K562 (cell line): Measurements from ENCODE around the gene TTLL11. TPM values are rescaled to one million over a fixed set of nuclear protein-coding genes. Genes with fewer than 3 reads are reported as not detected.
A peak's percentile ranks its signal among the peaks of the same experiment; 100 is the strongest.

Experiments used
- ATAC-seq: fragments of 200-7000 bp; cut with Tn5 transposase; 3 replicates; pipeline ENCODE4 v1.9.1; 2020; ENCODE audit warnings: moderate library complexity
- BruUV-seq: library from RNA; stranded (reverse); fragments of 400-500 nt; replicated peaks from 2 replicates; lab custom pipeline; 2021; lab: Mats Ljungman, UMichigan
- CTCF ChIA-PET: fragments of 300-600 bp; formaldehyde crosslinking; extraction: SDS; loops from one replicate; lab custom pipeline; 2021; ENCODE audit warnings: low intra/inter-chr PET ratio; lab: Yijun Ruan, JAX
- POLR2A ChIA-PET: fragments of 300-600, 350-650 bp; sonication (Branson Sonifier 250); formaldehyde crosslinking; extraction: SDS; loops from one replicate; lab custom pipeline; 2021; ENCODE audit warnings: antibody characterized with exemption, inconsistent platforms; lab: Yijun Ruan, JAX
- DNase-seq, 4 experiments: peaks; one replicate each; pipeline versions ENCODE4 v3.0.0 to v3.0.0-alpha.2; 2011 to 2018; ENCODE audit warnings: low spot score in 3 of 4, mixed read lengths in 3 of 4; ENCODE audit errors: extremely low read depth in 1 of 4
- FAIRE-seq: peaks from 2 replicates; lab custom pipeline; 2011; peaks lifted over from hg19 to GRCh38; lab: Jason Lieb, UNC
- H2AFZ ChIP-seq: 2 replicates; pipeline ENCODE4 v1.6.0; 2011; ENCODE audit warnings: low read depth, low read length, control low read depth, inconsistent platforms
- H3K27ac ChIP-seq: fragments of 200-600 bp; 3 replicates; pipeline ENCODE4 v1.8.0; 2011; ENCODE audit warnings: low read depth, mild to moderate bottlenecking, control low read depth, inconsistent platforms, low read length, moderate library complexity, mixed read lengths; ENCODE audit errors: extremely low read depth
- H3K27me3 ChIP-seq, 2 experiments: fragments of 300-600 bp in 1 of 2; 2 replicates in 1 of 2; 3 replicates in 1 of 2; pipeline versions ENCODE4 v1.6.0 to v1.8.0; 2011; ENCODE audit warnings: inconsistent platforms in 2 of 2, low read length in 2 of 2, mild to moderate bottlenecking in 1 of 2, mixed read lengths in 1 of 2, moderate library complexity in 1 of 2; ENCODE audit not compliant: control insufficient read depth in 2 of 2, insufficient read depth in 2 of 2
- H3K36me3 ChIP-seq: fragments of 300-600 bp; 3 replicates; pipeline ENCODE4 v1.8.0; 2011; ENCODE audit warnings: mild to moderate bottlenecking, low read length, inconsistent platforms; ENCODE audit not compliant: control insufficient read depth, insufficient read depth
- H3K4me1 ChIP-seq, 2 experiments: fragments of 200-600 bp in 1 of 2; replicated peaks in 1 of 2; 2 replicates in 1 of 2; 3 replicates in 1 of 2; pipeline versions ENCODE4 v1.5.1 to v1.8.0; 2011; ENCODE audit warnings: inconsistent platforms in 2 of 2, low read length in 2 of 2, mild to moderate bottlenecking in 1 of 2, mixed read lengths in 1 of 2, moderate library complexity in 1 of 2; ENCODE audit not compliant: control insufficient read depth in 2 of 2, insufficient read depth in 2 of 2
- H3K4me2 ChIP-seq: 2 replicates; pipeline ENCODE4 v1.6.1; 2011; ENCODE audit warnings: low read length, control low read depth, inconsistent platforms, mixed read lengths; ENCODE audit not compliant: insufficient read depth
- H3K4me3 ChIP-seq: fragments of 200-600 bp; sonication (generic), shearing (Covaris generic); 2 replicates; pipeline ENCODE4 v1.5.1; 2016; ENCODE audit warnings: control low read depth, inconsistent platforms
- H3K79me2 ChIP-seq: fragments of 200-600 bp; 3 replicates; pipeline ENCODE4 v1.8.0; 2011; ENCODE audit warnings: low read length, inconsistent platforms; ENCODE audit not compliant: control insufficient read depth, insufficient read depth
- H3K9ac ChIP-seq, 2 experiments: 2 replicates each; pipeline versions ENCODE4 v1.6.0 to v1.6.1; 2011; ENCODE audit warnings: low read depth in 2 of 2, low read length in 2 of 2, control low read depth in 1 of 2, inconsistent platforms in 1 of 2, mild to moderate bottlenecking in 1 of 2, mixed read lengths in 1 of 2; ENCODE audit not compliant: insufficient read depth in 1 of 2
- H3K9me1 ChIP-seq: one replicate; pipeline ENCODE4 v1.6.0; 2011; ENCODE audit warnings: inconsistent platforms, mild to moderate bottlenecking, low read length, moderate library complexity; ENCODE audit not compliant: control insufficient read depth, insufficient read depth
- H3K9me3 ChIP-seq: replicated peaks from 2 replicates; pipeline ENCODE4 v1.5.1; 2011; ENCODE audit warnings: low read depth, low read length, inconsistent platforms; ENCODE audit not compliant: control insufficient read depth, insufficient read depth
- H4K20me1 ChIP-seq: replicated peaks from 2 replicates; pipeline ENCODE4 v1.6.1; 2011; ENCODE audit warnings: low read length, inconsistent platforms, mixed read lengths; ENCODE audit not compliant: control insufficient read depth, insufficient read depth
- DMBX1 ChIP-seq: fragments of 250-450 bp; sonication (Bioruptor Pico); IDR thresholded peaks from 2 replicates; pipeline ENCODE4 v1.8.0; 2022; ENCODE audit warnings: inconsistent platforms, mild to moderate bottlenecking, moderate library complexity, borderline replicate concordance
- MAZ ChIP-seq, 2 experiments: fragments of 450-650 bp in 1 of 2; sonication (generic) in 1 of 2; formaldehyde crosslinking; IDR thresholded peaks in 1 of 2; conservative IDR thresholded peaks in 1 of 2; 2 replicates each; pipeline versions ENCODE4 v1.4.0 to v1.5.0; 2020; ENCODE audit warnings: mild to moderate bottlenecking in 1 of 2, missing genetic modification reagents in 1 of 2
- ZFP30 ChIP-seq: fragments of 250-450 bp; sonication (Bioruptor Pico); IDR thresholded peaks from 2 replicates; pipeline ENCODE4 v1.8.0; 2022; ENCODE audit warnings: moderate library complexity, mild to moderate bottlenecking, inconsistent platforms, borderline replicate concordance
- WGBS: fragments of 100-300 bp; shearing (Covaris generic); methylation state at CpG from one replicate; pipeline ENCODE4 v1.1.6; 2016; ENCODE audit warnings: low coverage, mixed read lengths; ENCODE audit not compliant: insufficient coverage; ENCODE audit errors: missing lambda C conversion rate; 5-methylcytosine and 5-hydroxymethylcytosine counted together
- in situ Hi-C: fragments of 300-500 bp; cut with MboI; formaldehyde crosslinking; loops from 4 replicates; pipeline ENCODE4 v1.15.0; 2018; ENCODE audit warnings: inconsistent platforms, mixed read lengths
- intact Hi-C: fragments of 100-400 bp; cut with micrococcal nuclease; formaldehyde crosslinking; loops from 2 replicates; pipeline ENCODE4 v1.14.2; 2022
- polyA plus RNA-seq, 8 experiments: library from polyadenylated mRNA; depleted of rRNA in 4 of 8; stranded (reverse) in 5 of 8; unstranded in 3 of 8; fragments of >200 nt; fragmentation: Nextera tagmentation in 2 of 8; fragmentation: Illumina TruSeq in 1 of 8; extraction: Ambion mirVana in 2 of 8; extraction: Trizol in 1 of 8; gene quantifications; 2 replicates each; pipeline versions ENCODE4 v1.2.1 to v1.2.3, GENCODE V29; 2011 to 2014; ENCODE audit warnings: inconsistent platforms in 1 of 8, missing spikeins in 1 of 8
- total RNA-seq, 7 experiments: library from RNA; depleted of rRNA in 6 of 7; stranded (reverse); fragments of >200 nt in 6 of 7; fragmentation: Illumina TruSeq in 2 of 7; extraction: Trizol in 2 of 7; gene quantifications; 2 replicates each; pipeline versions ENCODE4 v1.2.1 to v1.2.3, GENCODE V29; 2011 to 2021; ENCODE audit warnings: low replicate concordance in 1 of 7
- TF ChIP-seq, protein P1 (sequence below): sonication (generic); formaldehyde crosslinking; IDR thresholded peaks from 2 replicates; pipeline ENCODE4 v1.8.0; 2022; ENCODE audit warnings: mild to moderate bottlenecking, missing genetic modification reagents
- TF ChIP-seq, protein P2 (sequence below), 2 experiments: fragments of 450-650 bp; formaldehyde crosslinking in 1 of 2; IDR thresholded peaks; 2 replicates each; pipeline versions ENCODE4 v1.4.0 to v1.6.1; 2014 to 2020; ENCODE audit warnings: mild to moderate bottlenecking in 2 of 2, borderline replicate concordance in 1 of 2, low read depth in 1 of 2

TTLL11 gene
- total and polyA plus RNA-seq, 9 of the 15 experiments (the other 6 are each of a cell fraction or from before 2014, with no cell fraction given) = 0.83 to 4.4 (median 2.7) TPM

DNA sequence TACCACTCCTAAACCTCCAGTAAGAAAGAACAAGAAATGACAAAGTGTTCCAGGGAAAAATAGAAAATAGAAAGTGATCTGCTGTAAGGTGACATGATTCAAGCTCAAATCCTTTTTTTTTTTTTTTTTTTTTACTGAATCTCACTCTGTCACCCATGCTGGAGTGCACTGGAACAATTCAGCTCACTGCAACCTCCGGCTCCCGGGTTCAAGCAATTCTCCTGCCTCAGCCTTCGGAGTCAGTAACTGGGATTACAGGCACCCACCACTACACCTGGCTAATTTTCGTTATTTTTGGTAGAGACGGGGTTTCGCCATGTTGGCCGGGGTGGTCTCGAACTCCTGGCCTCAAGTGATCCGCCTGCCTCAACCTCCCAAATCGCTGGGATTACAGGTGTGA is 35.9 kb downstream of the TTLL11 start (continued):
- TF ChIP-seq, protein P1, sequence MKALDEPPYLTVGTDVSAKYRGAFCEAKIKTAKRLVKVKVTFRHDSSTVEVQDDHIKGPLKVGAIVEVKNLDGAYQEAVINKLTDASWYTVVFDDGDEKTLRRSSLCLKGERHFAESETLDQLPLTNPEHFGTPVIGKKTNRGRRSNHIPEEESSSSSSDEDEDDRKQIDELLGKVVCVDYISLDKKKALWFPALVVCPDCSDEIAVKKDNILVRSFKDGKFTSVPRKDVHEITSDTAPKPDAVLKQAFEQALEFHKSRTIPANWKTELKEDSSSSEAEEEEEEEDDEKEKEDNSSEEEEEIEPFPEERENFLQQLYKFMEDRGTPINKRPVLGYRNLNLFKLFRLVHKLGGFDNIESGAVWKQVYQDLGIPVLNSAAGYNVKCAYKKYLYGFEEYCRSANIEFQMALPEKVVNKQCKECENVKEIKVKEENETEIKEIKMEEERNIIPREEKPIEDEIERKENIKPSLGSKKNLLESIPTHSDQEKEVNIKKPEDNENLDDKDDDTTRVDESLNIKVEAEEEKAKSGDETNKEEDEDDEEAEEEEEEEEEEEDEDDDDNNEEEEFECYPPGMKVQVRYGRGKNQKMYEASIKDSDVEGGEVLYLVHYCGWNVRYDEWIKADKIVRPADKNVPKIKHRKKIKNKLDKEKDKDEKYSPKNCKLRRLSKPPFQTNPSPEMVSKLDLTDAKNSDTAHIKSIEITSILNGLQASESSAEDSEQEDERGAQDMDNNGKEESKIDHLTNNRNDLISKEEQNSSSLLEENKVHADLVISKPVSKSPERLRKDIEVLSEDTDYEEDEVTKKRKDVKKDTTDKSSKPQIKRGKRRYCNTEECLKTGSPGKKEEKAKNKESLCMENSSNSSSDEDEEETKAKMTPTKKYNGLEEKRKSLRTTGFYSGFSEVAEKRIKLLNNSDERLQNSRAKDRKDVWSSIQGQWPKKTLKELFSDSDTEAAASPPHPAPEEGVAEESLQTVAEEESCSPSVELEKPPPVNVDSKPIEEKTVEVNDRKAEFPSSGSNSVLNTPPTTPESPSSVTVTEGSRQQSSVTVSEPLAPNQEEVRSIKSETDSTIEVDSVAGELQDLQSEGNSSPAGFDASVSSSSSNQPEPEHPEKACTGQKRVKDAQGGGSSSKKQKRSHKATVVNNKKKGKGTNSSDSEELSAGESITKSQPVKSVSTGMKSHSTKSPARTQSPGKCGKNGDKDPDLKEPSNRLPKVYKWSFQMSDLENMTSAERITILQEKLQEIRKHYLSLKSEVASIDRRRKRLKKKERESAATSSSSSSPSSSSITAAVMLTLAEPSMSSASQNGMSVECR (CRISPR knock-in tag) = no peak

DNA sequence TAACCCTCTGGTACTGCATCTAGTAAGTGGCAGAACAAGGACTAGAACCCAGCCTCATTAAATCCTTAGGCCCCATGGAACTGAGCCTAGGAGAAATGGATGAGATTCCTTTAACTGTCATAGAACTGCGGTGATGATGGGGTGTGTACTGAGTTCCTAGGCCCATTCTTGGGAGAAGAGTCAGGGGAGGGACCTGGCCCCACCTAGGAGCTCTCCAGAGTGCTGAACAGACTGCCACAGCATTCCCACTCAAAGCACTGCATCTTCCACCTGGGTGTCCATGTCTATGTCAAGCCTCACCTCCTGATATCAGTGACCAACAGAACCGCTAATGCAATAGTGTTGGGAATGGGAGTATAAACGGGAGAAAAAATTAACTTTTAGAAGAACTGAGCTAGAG is 36.6 kb downstream of the TTLL11 start:
- FAIRE-seq (no peak), DNase-seq (peak; percentile 57 to 64 (median 62)), ATAC-seq (peak; percentile 87)
- no peak overlapping the region for H3K4me3 ChIP-seq
- H4K20me1 ChIP-seq = peaks cover 17% of the 10 kb centered on the region; the same call in 1 of the 2 replicates
- no peaks in the 10 kb centered on the region for H3K36me3 ChIP-seq
- no peak overlapping the region for H3K4me2 ChIP-seq
- BruUV-seq = no TSS peak
- ChIA-PET POLR2A (interaction anchor here (0.8 kb wide), 1 partner anchor 27 kb away, joined by 3 read pairs; no protein-coding TSS in a partner anchor), CTCF (no interaction called here)
- H2AFZ ChIP-seq = no peak overlapping the region
- no peak overlapping the region for H3K9ac ChIP-seq
- no peaks in the 10 kb centered on the region for H3K79me2 ChIP-seq
- no peak overlapping the region for H3K27ac ChIP-seq
- 21% methylated on average over 3 of the region's 3 CpGs for WGBS
- H3K9me3 ChIP-seq = no peaks in the 10 kb centered on the region
- H3K27me3 ChIP-seq = no peaks in the 10 kb centered on the region
- peaks cover 5% of the 10 kb centered on the region for H3K9me1 ChIP-seq
- in situ Hi-C loops = no loop called here
- intact Hi-C loops = no loop called here
- peaks cover 8 to 19% of the 10 kb centered on the region in 2 experiments; a peak in 3 of 5 replicates for H3K4me1 ChIP-seq
- TF ChIP-seq ZFP30 (CRISPR knock-in tag) (no peak), MAZ (CRISPR knock-in tag; conservative IDR thresholded peaks at IDR 0.05 in 1 of 2, IDR thresholded peaks at IDR 0.05 in 1 of 2) (peak in 1 of 2 experiments; percentile 56; a peak in 1 of 4 replicates), DMBX1 (CRISPR knock-in tag) (peak; percentile 47; the same call in 1 of the 2 replicates)
- TF ChIP-seq, protein P2, sequence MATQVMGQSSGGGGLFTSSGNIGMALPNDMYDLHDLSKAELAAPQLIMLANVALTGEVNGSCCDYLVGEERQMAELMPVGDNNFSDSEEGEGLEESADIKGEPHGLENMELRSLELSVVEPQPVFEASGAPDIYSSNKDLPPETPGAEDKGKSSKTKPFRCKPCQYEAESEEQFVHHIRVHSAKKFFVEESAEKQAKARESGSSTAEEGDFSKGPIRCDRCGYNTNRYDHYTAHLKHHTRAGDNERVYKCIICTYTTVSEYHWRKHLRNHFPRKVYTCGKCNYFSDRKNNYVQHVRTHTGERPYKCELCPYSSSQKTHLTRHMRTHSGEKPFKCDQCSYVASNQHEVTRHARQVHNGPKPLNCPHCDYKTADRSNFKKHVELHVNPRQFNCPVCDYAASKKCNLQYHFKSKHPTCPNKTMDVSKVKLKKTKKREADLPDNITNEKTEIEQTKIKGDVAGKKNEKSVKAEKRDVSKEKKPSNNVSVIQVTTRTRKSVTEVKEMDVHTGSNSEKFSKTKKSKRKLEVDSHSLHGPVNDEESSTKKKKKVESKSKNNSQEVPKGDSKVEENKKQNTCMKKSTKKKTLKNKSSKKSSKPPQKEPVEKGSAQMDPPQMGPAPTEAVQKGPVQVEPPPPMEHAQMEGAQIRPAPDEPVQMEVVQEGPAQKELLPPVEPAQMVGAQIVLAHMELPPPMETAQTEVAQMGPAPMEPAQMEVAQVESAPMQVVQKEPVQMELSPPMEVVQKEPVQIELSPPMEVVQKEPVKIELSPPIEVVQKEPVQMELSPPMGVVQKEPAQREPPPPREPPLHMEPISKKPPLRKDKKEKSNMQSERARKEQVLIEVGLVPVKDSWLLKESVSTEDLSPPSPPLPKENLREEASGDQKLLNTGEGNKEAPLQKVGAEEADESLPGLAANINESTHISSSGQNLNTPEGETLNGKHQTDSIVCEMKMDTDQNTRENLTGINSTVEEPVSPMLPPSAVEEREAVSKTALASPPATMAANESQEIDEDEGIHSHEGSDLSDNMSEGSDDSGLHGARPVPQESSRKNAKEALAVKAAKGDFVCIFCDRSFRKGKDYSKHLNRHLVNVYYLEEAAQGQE (IDR thresholded peaks at IDR 0.05; ENCODE audit: borderline replicate concordance) = peak; percentile 98
- TF ChIP-seq, protein P2 (CRISPR knock-in tag; IDR thresholded peaks at IDR 0.05; ENCODE audit: low read depth) = peak; percentile 94
